H1 (cell line): ENCODE results near the gene NEK10. TPM values are rescaled to one million over a fixed set of nuclear protein-coding genes. Genes with fewer than 3 reads are reported as not detected.

Source experiments
- CTCF ChIA-PET: fragments of 300-600 bp; sonication (Branson Sonifier 250); formaldehyde crosslinking; loops from one replicate; lab custom pipeline; 2021; ENCODE audit not compliant: partially characterized antibody; lab: Charles Lee
- POLR2A ChIA-PET: fragments of 300-600 bp; sonication (Branson Sonifier 250); formaldehyde crosslinking; loops from one replicate; lab custom pipeline; 2021; ENCODE audit warnings: inconsistent platforms; ENCODE audit not compliant: partially characterized antibody; lab: Charles Lee
- DNase-seq, 2 experiments: peaks; one replicate each; pipeline versions ENCODE4 v3.0.0 to v3.0.0-alpha.2; 2010 to 2022; ENCODE audit warnings: low spot score in 2 of 2, low read depth in 1 of 2, mixed read lengths in 1 of 2
- FAIRE-seq: peaks from 2 replicates; lab custom pipeline; 2011; peaks lifted over from hg19 to GRCh38; lab: Jason Lieb, UNC
- H2AFZ ChIP-seq: 2 replicates; pipeline ENCODE4 v1.8.1; 2012; ENCODE audit warnings: low read length, inconsistent platforms
- H2AK5ac ChIP-seq: 2 replicates; pipeline ENCODE4 v1.6.1; 2013; ENCODE audit warnings: low read depth, low read length
- H2BK120ac ChIP-seq: replicated peaks from 2 replicates; pipeline ENCODE3; 2013; ENCODE audit warnings: low read depth, low read length, inconsistent platforms
- H2BK12ac ChIP-seq: 2 replicates; pipeline ENCODE4 v1.6.1; 2013; ENCODE audit warnings: low read depth, low read length
- H2BK15ac ChIP-seq: 2 replicates; pipeline ENCODE4 v1.6.1; 2013; ENCODE audit warnings: low read length
- H2BK20ac ChIP-seq: 2 replicates; pipeline ENCODE4 v1.6.1; 2013; ENCODE audit warnings: low read length
- H2BK5ac ChIP-seq: 2 replicates; pipeline ENCODE4 v1.6.1; 2013; ENCODE audit warnings: low read depth, low read length
- H3K14ac ChIP-seq: 2 replicates; pipeline ENCODE4 v1.6.1; 2013; ENCODE audit warnings: inconsistent platforms; ENCODE audit not compliant: insufficient read length
- H3K18ac ChIP-seq: 2 replicates; pipeline ENCODE4 v1.6.1; 2013; ENCODE audit warnings: low read length; ENCODE audit errors: extremely low read depth
- H3K23ac ChIP-seq: 2 replicates; pipeline ENCODE4 v1.6.1; 2013; ENCODE audit warnings: inconsistent platforms; ENCODE audit not compliant: insufficient read length
- H3K23me2 ChIP-seq: 2 replicates; pipeline ENCODE4 v1.6.1; 2013; ENCODE audit warnings: low read depth, low read length
- H3K27ac ChIP-seq: 2 replicates; pipeline ENCODE4 v1.6.1; 2011; ENCODE audit warnings: low read depth, low read length, inconsistent platforms
- H3K27me3 ChIP-seq, 4 experiments: replicated peaks in 1 of 4; 1 replicate in 1 of 4; 2 replicates in 3 of 4; pipeline versions ENCODE4 v1.6.1 to v1.8.1; 2011 to 2013; ENCODE audit warnings: low read length in 3 of 4, mild to moderate bottlenecking in 3 of 4, inconsistent platforms in 2 of 4, mixed read lengths in 2 of 4, moderate library complexity in 1 of 4; ENCODE audit not compliant: control insufficient read depth in 3 of 4, insufficient read depth in 3 of 4; ENCODE audit errors: extremely low read depth in 1 of 4
- H3K36me3 ChIP-seq, 4 experiments: 2 replicates each; pipeline versions ENCODE4 v1.6.1 to v1.8.1; 2011 to 2013; ENCODE audit warnings: mild to moderate bottlenecking in 4 of 4, low read length in 3 of 4, moderate library complexity in 2 of 4, control low read depth in 1 of 4, inconsistent platforms in 1 of 4; ENCODE audit not compliant: insufficient read depth in 4 of 4, control insufficient read depth in 2 of 4
- H3K4ac ChIP-seq: replicated peaks from 2 replicates; pipeline ENCODE3; 2013; ENCODE audit warnings: low read length, low read depth, mixed read lengths, inconsistent platforms; ENCODE audit not compliant: insufficient read length
- H3K4me1 ChIP-seq, 4 experiments: replicated peaks in 1 of 4; 1 replicate in 1 of 4; 2 replicates in 3 of 4; pipeline versions ENCODE4 v1.6.1 to v1.8.1; 2011 to 2013; ENCODE audit warnings: low read length in 3 of 4, inconsistent platforms in 2 of 4, mixed read lengths in 1 of 4; ENCODE audit not compliant: insufficient read depth in 4 of 4, control insufficient read depth in 3 of 4
- H3K4me2 ChIP-seq, 2 experiments: 2 replicates each; pipeline versions ENCODE4 v1.6.1 to v1.8.1; 2011 to 2013; ENCODE audit warnings: low read depth in 2 of 2, low read length in 2 of 2, control low read depth in 1 of 2, inconsistent platforms in 1 of 2, mild to moderate bottlenecking in 1 of 2; ENCODE audit not compliant: insufficient read depth in 1 of 2
- H3K4me3 ChIP-seq, 4 experiments: fragments of 200-600, 300-600 bp in 1 of 4; sonication (generic), shearing (Covaris generic), sonication (Bioruptor Twin) in 1 of 4; 2 replicates each; pipeline versions ENCODE4 v1.5.1 to v1.8.1; 2011 to 2016; ENCODE audit warnings: low read length in 4 of 4, low read depth in 3 of 4, control low read depth in 2 of 4, inconsistent platforms in 2 of 4, mild to moderate bottlenecking in 2 of 4, mixed read lengths in 1 of 4, moderate library complexity in 1 of 4; ENCODE audit not compliant: insufficient read depth in 2 of 4; ENCODE audit errors: extremely low read depth in 1 of 4
- H3K56ac ChIP-seq: replicated peaks from 2 replicates; pipeline ENCODE3; 2013; ENCODE audit warnings: low read depth, mild to moderate bottlenecking, mixed read lengths, low read length, inconsistent platforms; ENCODE audit not compliant: insufficient read length
- H3K79me1 ChIP-seq: 2 replicates; pipeline ENCODE4 v1.6.1; 2013; ENCODE audit warnings: low read depth, low read length, control low read depth
- H3K79me2 ChIP-seq, 2 experiments: 2 replicates each; pipeline versions ENCODE4 v1.6.1 to v1.8.1; 2012 to 2013; ENCODE audit warnings: low read length in 2 of 2, mild to moderate bottlenecking in 2 of 2, inconsistent platforms in 1 of 2; ENCODE audit not compliant: insufficient read depth in 2 of 2, control insufficient read depth in 1 of 2
- H3K9ac ChIP-seq, 4 experiments: replicated peaks in 1 of 4; 1 replicate in 1 of 4; 2 replicates in 3 of 4; pipeline versions ENCODE4 v1.6.1 to v1.8.1; 2011 to 2013; ENCODE audit warnings: low read depth in 3 of 4, low read length in 3 of 4, control low read depth in 2 of 4, mild to moderate bottlenecking in 2 of 4, moderate library complexity in 2 of 4, inconsistent platforms in 1 of 4; ENCODE audit errors: extremely low read depth in 1 of 4
- H3K9me3 ChIP-seq, 2 experiments: 2 replicates each; pipeline versions ENCODE4 v1.6.1 to v1.8.1; 2012 to 2013; ENCODE audit warnings: mild to moderate bottlenecking in 2 of 2, moderate library complexity in 2 of 2, control low read depth in 1 of 2, inconsistent platforms in 1 of 2, low read depth in 1 of 2, low read length in 1 of 2, mixed read lengths in 1 of 2; ENCODE audit not compliant: insufficient read depth in 2 of 2
- H4K20me1 ChIP-seq, 2 experiments: replicated peaks in 1 of 2; 2 replicates each; pipeline versions ENCODE3 to v1.8.1; 2011 to 2013; ENCODE audit warnings: inconsistent platforms in 2 of 2, low read length in 2 of 2, mild to moderate bottlenecking in 1 of 2; ENCODE audit not compliant: insufficient read depth in 2 of 2, control insufficient read depth in 1 of 2
- H4K5ac ChIP-seq: 2 replicates; pipeline ENCODE4 v1.6.1; 2013; ENCODE audit warnings: low read length, low read depth, mixed read lengths, inconsistent platforms; ENCODE audit not compliant: insufficient read length
- H4K8ac ChIP-seq: 2 replicates; pipeline ENCODE4 v1.8.0; 2013; ENCODE audit warnings: mild to moderate bottlenecking, moderate library complexity, low read length, inconsistent platforms; ENCODE audit not compliant: insufficient read depth; ENCODE audit errors: extremely low read depth
- H4K91ac ChIP-seq: replicated peaks from 2 replicates; pipeline ENCODE3; 2013; ENCODE audit warnings: low read length, mixed read lengths, inconsistent platforms; ENCODE audit not compliant: insufficient read length
- JUN ChIP-seq: IDR thresholded peaks from 2 replicates; pipeline ENCODE4 v1.6.1; 2011; ENCODE audit warnings: low read depth, mild to moderate bottlenecking, improper control_type of control experiment, low read length
- NANOG ChIP-seq: IDR thresholded peaks from 2 replicates; pipeline ENCODE4 v1.6.1; 2011; ENCODE audit warnings: low read length, low read depth, mild to moderate bottlenecking, inconsistent platforms; ENCODE audit not compliant: insufficient read depth, poor library complexity, severe bottlenecking
- PHF8 ChIP-seq: fragments of 200-600 bp; sonication (generic); conservative IDR thresholded peaks from 2 replicates; pipeline ENCODE4 v1.7.1; 2012; ENCODE audit warnings: low read depth, mild to moderate bottlenecking, inconsistent platforms, low read length, moderate library complexity
- YY1 ChIP-seq: IDR thresholded peaks from 2 replicates; pipeline ENCODE4 v1.6.1; 2011; ENCODE audit warnings: low read depth, mild to moderate bottlenecking, low read length
- WGBS, 2 experiments: shearing (Covaris generic) in 1 of 2; methylation state at CpG; one replicate each; pipeline versions ENCODE4 v1.1.6 to v1.1.7; 2013 to 2015; ENCODE audit warnings: low lambda C conversion rate in 2 of 2, mixed read lengths in 2 of 2, inconsistent platforms in 1 of 2, low coverage in 1 of 2, missing lambda C conversion rate in 1 of 2; ENCODE audit not compliant: insufficient replicate concordance in 2 of 2, insufficient coverage in 1 of 2, insufficient read length in 1 of 2; ENCODE audit errors: extremely low coverage in 1 of 2, missing lambda C conversion rate in 1 of 2; 5-methylcytosine and 5-hydroxymethylcytosine counted together
- polyA plus RNA-seq, 7 experiments: library from polyadenylated mRNA; depleted of rRNA in 3 of 7; stranded (reverse) in 5 of 7; unstranded in 2 of 7; fragments of >200 nt in 5 of 7; fragments of 200-250 nt in 2 of 7; gene quantifications; 1 replicate in 5 of 7; 2 replicates in 1 of 7; 4 replicates in 1 of 7; pipeline versions ENCODE4 v1.2.1 to v1.2.3, GENCODE V29; 2011 to 2013; ENCODE audit warnings: missing spikeins in 2 of 7, mixed read lengths in 2 of 7
- total RNA-seq: library from RNA; stranded (reverse); fragmentation: NEBNext Ultra II Directional; extraction: Animal tissue kit (Norgen Biotek cat#: 25700); gene quantifications from 2 replicates; pipeline ENCODE4 v1.2.1, GENCODE V29; 2021

Gene NEK10
- total and polyA plus RNA-seq, 2 of the 8 experiments (the other 6 are each of a cell fraction or from before 2014, with no cell fraction given) = 0.18 to 0.50 TPM

DNA sequence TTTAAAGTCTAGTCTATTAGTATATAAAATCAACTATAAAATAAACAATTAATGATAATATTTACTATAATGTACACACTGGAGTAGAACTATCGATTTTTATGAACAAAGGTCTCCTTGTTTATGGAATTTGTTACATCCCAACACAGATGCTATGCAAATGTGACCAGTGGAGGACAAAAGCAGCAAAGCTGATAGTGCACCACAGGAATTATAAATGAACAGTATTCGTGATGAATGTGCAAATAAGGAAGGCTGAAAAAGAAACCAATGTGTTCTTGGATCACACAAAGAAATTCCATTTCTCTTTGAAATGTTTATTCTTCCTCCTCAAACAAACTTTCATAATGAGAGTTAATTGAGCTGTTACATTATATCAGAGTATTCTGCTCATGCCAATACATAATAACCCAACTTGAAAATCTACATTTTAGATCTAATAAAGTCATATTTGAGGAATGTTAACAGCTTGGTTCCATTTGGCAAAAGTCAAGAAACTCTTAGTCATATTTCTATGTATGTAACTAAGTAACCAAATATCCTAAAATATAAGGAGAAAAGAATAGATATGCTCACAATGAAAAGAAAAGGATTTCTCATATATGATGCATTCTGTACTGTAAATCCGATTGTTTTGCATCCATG lies 79.3 kb downstream of the NEK10 start:
- DNase-seq (no peak), FAIRE-seq (no peak)
- Histone ChIP-seq H3K23me2 (no peaks in the 10 kb centered on the region), H2BK120ac (no peak overlapping the region), H3K4me1 (no peaks in the 10 kb centered on the region), H2BK12ac (no peak overlapping the region), H2BK15ac (no peak overlapping the region), H4K20me1 (no peaks in the 10 kb centered on the region), H3K56ac (no peak overlapping the region), H3K27ac (no peak overlapping the region), H3K4me3 (no peak overlapping the region), H4K91ac (no peak overlapping the region), H4K8ac (no peak overlapping the region), H3K14ac (no peak overlapping the region), H3K79me1 (no peaks in the 10 kb centered on the region), H3K4ac (no peak overlapping the region), H3K9ac (no peak overlapping the region), H2AK5ac (no peak overlapping the region), H3K4me2 (no peak overlapping the region), H3K23ac (no peak overlapping the region), H3K27me3 (no peaks in the 10 kb centered on the region), H2AFZ (no peak overlapping the region), H3K79me2 (no peaks in the 10 kb centered on the region), H3K9me3 (no peaks in the 10 kb centered on the region), H4K5ac (no peak overlapping the region), H2BK5ac (no peak overlapping the region), H3K36me3 (no peaks in the 10 kb centered on the region), H3K18ac (no peak overlapping the region), H2BK20ac (no peak overlapping the region)
- 86% methylated on average over 3 of the region's 3 CpGs; no CpG with 5 or more reads in 1 of the 2 experiments for WGBS, 2 experiments
- TF ChIP-seq YY1 = no peak
- no peak for TF ChIP-seq JUN
- TF ChIP-seq PHF8 = no peak
- no peak for TF ChIP-seq NANOG
- POLR2A ChIA-PET = no interaction called here
- CTCF ChIA-PET = interaction anchor here (0.7 kb wide), 1 partner anchor 11 kb away, joined by 3 read pairs; no protein-coding TSS in a partner anchor
